Vagina (tissue), 2 donors: Measurements from ENCODE around the gene TNK1.

ENCODE experiments used
- POLR2A ChIP-seq, 2 donors: fragments of 450-650 bp; IDR thresholded peaks; one replicate each; pipeline ENCODE4 v1.6.1; 2017; ENCODE audit warnings: antibody characterized with exemption in 2 of 2, mild to moderate bottlenecking in 2 of 2, moderate library complexity in 2 of 2
- TF ChIP-seq, protein P1 (sequence below), 3 experiments: fragments of 450-650 bp in 2 of 3; fragments of 200-600 bp in 1 of 3; sonication (generic) in 1 of 3; IDR thresholded peaks; one replicate each; pipeline ENCODE4 v1.5.1; 2017 to 2019; ENCODE audit warnings: antibody characterized with exemption in 3 of 3, mild to moderate bottlenecking in 2 of 3, moderate library complexity in 2 of 3

DNA sequence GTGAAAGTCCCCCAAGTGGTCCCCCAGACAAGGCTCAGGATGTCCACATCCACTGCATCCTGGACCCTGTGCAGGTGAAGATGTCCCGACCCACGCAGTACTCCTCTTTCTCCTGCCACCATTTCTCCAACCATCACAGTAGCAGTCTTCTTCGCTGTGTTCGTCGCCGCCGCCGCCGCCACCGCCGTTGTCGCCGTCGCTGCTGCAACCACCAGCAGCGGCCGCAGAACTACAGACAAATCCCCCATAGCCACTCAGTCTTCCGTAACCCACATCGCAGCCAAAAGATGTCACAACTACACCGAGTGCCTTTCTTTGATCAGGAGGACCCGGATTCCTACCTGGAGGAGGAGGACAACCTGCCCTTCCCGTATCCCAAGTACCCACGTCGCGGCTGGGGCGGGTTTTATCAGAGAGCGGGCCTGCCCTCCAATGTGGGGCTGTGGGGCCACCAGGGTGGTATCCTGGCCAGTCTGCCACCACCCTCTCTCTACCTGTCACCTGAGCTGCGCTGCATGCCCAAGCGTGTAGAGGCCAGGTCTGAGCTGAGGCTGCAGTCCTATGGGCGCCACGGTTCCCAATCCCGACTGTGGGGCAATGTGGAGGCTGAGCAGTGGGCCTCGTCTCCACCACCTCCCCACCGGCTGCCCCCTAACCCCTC, 45.4 kb downstream of the TNK1 start:
- TF ChIP-seq, protein P1, sequence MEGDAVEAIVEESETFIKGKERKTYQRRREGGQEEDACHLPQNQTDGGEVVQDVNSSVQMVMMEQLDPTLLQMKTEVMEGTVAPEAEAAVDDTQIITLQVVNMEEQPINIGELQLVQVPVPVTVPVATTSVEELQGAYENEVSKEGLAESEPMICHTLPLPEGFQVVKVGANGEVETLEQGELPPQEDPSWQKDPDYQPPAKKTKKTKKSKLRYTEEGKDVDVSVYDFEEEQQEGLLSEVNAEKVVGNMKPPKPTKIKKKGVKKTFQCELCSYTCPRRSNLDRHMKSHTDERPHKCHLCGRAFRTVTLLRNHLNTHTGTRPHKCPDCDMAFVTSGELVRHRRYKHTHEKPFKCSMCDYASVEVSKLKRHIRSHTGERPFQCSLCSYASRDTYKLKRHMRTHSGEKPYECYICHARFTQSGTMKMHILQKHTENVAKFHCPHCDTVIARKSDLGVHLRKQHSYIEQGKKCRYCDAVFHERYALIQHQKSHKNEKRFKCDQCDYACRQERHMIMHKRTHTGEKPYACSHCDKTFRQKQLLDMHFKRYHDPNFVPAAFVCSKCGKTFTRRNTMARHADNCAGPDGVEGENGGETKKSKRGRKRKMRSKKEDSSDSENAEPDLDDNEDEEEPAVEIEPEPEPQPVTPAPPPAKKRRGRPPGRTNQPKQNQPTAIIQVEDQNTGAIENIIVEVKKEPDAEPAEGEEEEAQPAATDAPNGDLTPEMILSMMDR (IDR thresholded peaks at IDR 0.05) = no peak
- no peak for TF ChIP-seq POLR2A (IDR thresholded peaks at IDR 0.05)
